ENCODE measurements around the gene NPLOC4.
"Not testable (repeated sequence)": the region's sequence is repeated elsewhere in the genome, so short reads cannot be mapped to it uniquely, and the experiment has no call there.

NPLOC4 gene

GRCh38 chr17:81636505-81637288, at the start of gene NPLOC4, which contains the start of gene TSPAN10:
Gene NPLOC4 (minus strand): TSS chr17:81637112. CDS start chr17:81636930, 182 bp downstream.
Gene TSPAN10 (plus strand): TSS chr17:81637196. CDS start chr17:81642413, 5,217 bp downstream.
- peak; percentile 78 for DNase-seq (ENCODE audit: low read depth)

GRCh38 chr17:81686614-81687013, 49.7 kb upstream of the NPLOC4 start:
- DNase-seq (ENCODE audit: low read depth) = no peak

- DNase-seq (ENCODE audit: low read depth) = no peak
These were observed 48.2 kb upstream of the NPLOC4 start for GRCh38 chr17:81685108-81685507.

GRCh38 chr17:81684442-81684911, 47.6 kb upstream of the NPLOC4 start:
- DNase-seq (ENCODE audit: low read depth) = no peak

- peak; percentile 96 for DNase-seq (ENCODE audit: low read depth)
These were observed 46.9 kb upstream of the NPLOC4 start, which contains the start of the genes ARL16 and HGS for GRCh38 chr17:81683584-81684441. Gene ARL16 (minus strand): TSS chr17:81683797. CDS start chr17:81683753, 44 bp downstream. Gene HGS (plus strand): TSS chr17:81684011. CDS start chr17:81684067, 56 bp downstream.

- no peak for DNase-seq (ENCODE audit: low read depth)
These were observed 46.3 kb upstream of the NPLOC4 start for GRCh38 chr17:81683208-81683583.

GRCh38 chr17:81682565-81683207, 45.8 kb upstream of the NPLOC4 start:
- DNase-seq (ENCODE audit: low read depth) = no peak

GRCh38 chr17:81681672-81682071, 44.8 kb upstream of the NPLOC4 start:
- no peak for DNase-seq (ENCODE audit: low read depth)

GRCh38 chr17:81680150-81680549, 43.2 kb upstream of the NPLOC4 start:
- DNase-seq (ENCODE audit: low read depth) = no peak

- no peak for DNase-seq (ENCODE audit: low read depth)
These were observed 40.0 kb upstream of the NPLOC4 start for GRCh38 chr17:81676906-81677305.

GRCh38 chr17:81675515-81676221, 38.8 kb upstream of the NPLOC4 start:
- not testable (repeated sequence) for DNase-seq (ENCODE audit: low read depth)

- DNase-seq (ENCODE audit: low read depth) = no peak
These were observed 36.8 kb upstream of the NPLOC4 start for GRCh38 chr17:81673561-81674258.

- no peak for DNase-seq (ENCODE audit: low read depth)
These were observed 36.0 kb upstream of the NPLOC4 start for GRCh38 chr17:81672954-81673353.

GRCh38 chr17:81672504-81672903, 35.6 kb upstream of the NPLOC4 start:
- no peak for DNase-seq (ENCODE audit: low read depth)

- no peak for DNase-seq (ENCODE audit: low read depth)
These were observed 30.8 kb upstream of the NPLOC4 start for GRCh38 chr17:81667754-81668153.

GRCh38 chr17:81666342-81667191, 29.7 kb upstream of the NPLOC4 start, which contains the start of the genes CCDC137 and OXLD1:
Gene CCDC137 (plus strand): TSS chr17:81666737. CDS start chr17:81666767, 30 bp downstream.
Gene OXLD1 (minus strand): TSS chr17:81666605. CDS start chr17:81666577, 28 bp downstream.
- peak; percentile 90 for DNase-seq (ENCODE audit: low read depth)

- DNase-seq (ENCODE audit: low read depth) = no peak
These were observed 29.1 kb upstream of the NPLOC4 start for GRCh38 chr17:81666092-81666341.

GRCh38 chr17:81665205-81666091, 28.5 kb upstream of the NPLOC4 start:
- DNase-seq (ENCODE audit: low read depth) = peak; percentile 40

GRCh38 chr17:81664051-81664470, 27.1 kb upstream of the NPLOC4 start:
- no peak for DNase-seq (ENCODE audit: low read depth)
